Measurements from ENCODE around the gene XIST. TPM values are rescaled to one million over a fixed set of nuclear protein-coding genes. Genes with fewer than 3 reads are reported as not detected.

The XIST gene
- total and polyA plus RNA-seq, 7 donors = 0.04 to 79.2 (median 57.7) TPM

GRCh38 chrX:73829890-73830466, 22.5 kb downstream of the XIST start:
- Histone ChIP-seq H3K4me3 (no peak overlapping the region), H3K9me3 (no peaks in the 10 kb centered on the region), H3K27me3 (ENCODE audit: insufficient read depth in 3 of 3, low read length in 2 of 3) (no peaks in the 10 kb centered on the region), H3K36me3 (ENCODE audit: insufficient read depth in 1 of 2, low read depth in 1 of 2) (peaks cover 0 to 47% of the 10 kb centered on the region in 2 donors), H3K27ac (no peak overlapping the region), H3K4me1 (peaks cover 4% of the 10 kb centered on the region)
- no peak for ATAC-seq
- no peak for DNase-seq
- intact Hi-C loops (cut with DNase I) = no loop called here
- 77 to 86% (median 81%) methylated on average over 5 of the region's 5 CpGs for WGBS, 3 donors
- TF ChIP-seq CTCF (IDR thresholded peaks at IDR 0.05) = no peak

DNA sequence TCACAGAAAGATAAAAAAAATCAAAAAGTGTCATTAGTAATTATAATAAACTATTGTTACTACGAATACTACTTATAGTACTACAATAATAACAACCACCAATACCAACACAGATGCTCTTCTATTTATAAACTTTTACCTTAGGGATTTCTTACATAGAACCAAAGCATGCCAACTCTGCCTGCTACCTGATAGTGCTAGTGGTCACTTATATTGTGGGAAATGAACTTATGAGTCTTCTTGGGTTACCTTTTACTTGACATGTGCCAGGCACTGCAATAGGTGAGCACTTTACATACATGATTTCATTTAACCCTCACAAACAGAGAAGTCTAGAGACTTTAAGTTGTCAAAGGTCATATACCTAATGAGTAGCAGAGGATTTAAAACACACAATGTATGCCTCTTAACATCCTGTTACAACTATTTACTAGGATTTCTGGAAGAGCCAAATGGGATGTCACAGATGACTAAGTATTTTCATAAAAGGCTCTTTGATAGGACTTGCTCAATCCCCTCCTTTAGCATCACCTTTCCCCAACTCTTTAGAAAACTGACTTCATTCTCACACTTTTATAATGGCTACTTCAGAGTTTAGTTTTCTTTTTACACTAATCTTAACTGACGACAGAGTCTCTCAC, 24.3 kb downstream of the XIST start:
- H3K4me3 ChIP-seq = no peak overlapping the region
- peak; percentile 64 to 81 (median 78) for ATAC-seq
- no peak for TF ChIP-seq CTCF (IDR thresholded peaks at IDR 0.05)
- 62 to 87% (median 71%) methylated on average over 2 of the region's 2 CpGs for WGBS, 3 donors
- H3K36me3 ChIP-seq (ENCODE audit: insufficient read depth in 1 of 2, low read depth in 1 of 2) = peaks cover 0 to 57% of the 10 kb centered on the region in 2 donors
- no peak for DNase-seq
- H3K27me3 ChIP-seq (ENCODE audit: insufficient read depth in 3 of 3, low read length in 2 of 3) = no peaks in the 10 kb centered on the region
- H3K9me3 ChIP-seq = no peaks in the 10 kb centered on the region
- intact Hi-C loops (cut with DNase I) = no loop called here
- no peak overlapping the region for H3K27ac ChIP-seq
- no peaks in the 10 kb centered on the region for H3K4me1 ChIP-seq

DNA sequence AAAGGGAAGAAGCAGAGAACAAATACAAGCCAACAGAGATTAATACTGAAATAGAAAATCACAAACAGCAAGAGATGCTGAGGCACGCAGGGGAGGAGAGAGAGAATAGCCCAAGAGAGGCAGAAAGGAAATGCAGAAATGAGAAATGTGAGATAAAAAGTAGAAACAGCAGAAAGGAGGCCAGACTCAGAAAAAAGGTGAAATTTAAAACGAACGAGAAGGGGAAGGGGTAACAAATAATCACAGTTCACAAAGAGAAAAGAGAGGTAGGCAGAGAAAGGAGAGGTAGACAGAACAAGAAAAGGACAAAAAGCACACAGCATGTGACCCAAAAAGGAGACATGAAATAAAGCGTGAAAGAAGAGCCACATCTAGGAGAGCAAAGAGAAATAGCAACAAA, 25.1 kb downstream of the XIST start:
- no peak overlapping the region for H3K4me3 ChIP-seq
- DNase-seq (no peak), ATAC-seq (no peak)
- H3K27me3 ChIP-seq (ENCODE audit: insufficient read depth in 3 of 3, low read length in 2 of 3) = no peaks in the 10 kb centered on the region
- no peak for TF ChIP-seq CTCF (IDR thresholded peaks at IDR 0.05)
- no peak overlapping the region for H3K27ac ChIP-seq
- no peaks in the 10 kb centered on the region for H3K9me3 ChIP-seq
- peaks cover 0 to 63% of the 10 kb centered on the region in 2 donors for H3K36me3 ChIP-seq (ENCODE audit: insufficient read depth in 1 of 2, low read depth in 1 of 2)
- H3K4me1 ChIP-seq = no peaks in the 10 kb centered on the region
- intact Hi-C loops (cut with DNase I) = no loop called here
- WGBS, 3 donors = 80 to 87% (median 85%) methylated on average over 4 of the region's 4 CpGs

DNA sequence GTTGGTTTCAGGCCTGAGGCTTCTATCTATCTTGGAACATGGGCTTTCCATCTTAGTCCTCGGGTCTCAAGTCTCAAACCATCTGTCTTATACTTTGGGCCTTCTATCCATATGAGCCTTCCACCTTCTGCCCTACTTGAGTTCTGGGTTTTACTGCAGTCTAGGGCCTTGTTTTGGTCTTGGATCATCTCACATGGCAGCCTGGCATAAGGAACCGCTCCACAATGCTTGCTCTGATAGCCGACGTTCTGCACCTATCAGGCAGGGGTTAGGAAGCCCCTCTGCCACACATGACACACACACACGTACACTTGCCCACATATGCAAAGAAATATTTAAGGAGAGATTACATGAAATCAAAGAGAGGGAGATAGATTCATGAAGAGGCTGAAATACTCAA, 25.5 kb downstream of the XIST start:
- H3K27ac ChIP-seq = no peak overlapping the region
- H3K4me1 ChIP-seq = no peaks in the 10 kb centered on the region
- no peaks in the 10 kb centered on the region for H3K27me3 ChIP-seq (ENCODE audit: insufficient read depth in 3 of 3, low read length in 2 of 3)
- no peaks in the 10 kb centered on the region for H3K9me3 ChIP-seq
- intact Hi-C loops (cut with DNase I) = no loop called here
- ATAC-seq (no peak), DNase-seq (no peak)
- 84 to 89% (median 87%) methylated on average over 5 of the region's 5 CpGs for WGBS, 3 donors
- no peak overlapping the region for H3K4me3 ChIP-seq
- peaks cover 0 to 68% of the 10 kb centered on the region in 2 donors for H3K36me3 ChIP-seq (ENCODE audit: insufficient read depth in 1 of 2, low read depth in 1 of 2)
- no peak for TF ChIP-seq CTCF (IDR thresholded peaks at IDR 0.05)
